T-helper 1 cell treated with Interleukin-12 subunit alpha and Interleukin-12 subunit beta and Interleukin-4 antibody, amounts not matched to agents 30 μg/mL and 1 μg/mL, for 36 hours (primary cell): ENCODE measurements around the gene STOML3.

ENCODE experiments used
- H3K27ac Mint-ChIP-seq: one replicate; pipeline ENCODE4 v1.8.0; 2021; ENCODE audit warnings: mild to moderate bottlenecking, mixed read lengths
- H3K27me3 Mint-ChIP-seq: one replicate; pipeline ENCODE4 v1.8.0; 2021; ENCODE audit warnings: low read depth, mixed read lengths
- H3K36me3 Mint-ChIP-seq: one replicate; pipeline ENCODE4 v1.8.0; 2021; ENCODE audit warnings: low read depth, mixed read lengths
- H3K4me1 Mint-ChIP-seq: one replicate; pipeline ENCODE4 v1.8.0; 2021; ENCODE audit warnings: low read depth, mixed read lengths
- H3K4me3 Mint-ChIP-seq: one replicate; pipeline ENCODE4 v1.8.0; 2021; ENCODE audit warnings: mild to moderate bottlenecking, moderate library complexity, mixed read lengths
- H3K9me3 Mint-ChIP-seq: one replicate; pipeline ENCODE4 v1.8.0; 2021; ENCODE audit warnings: mixed read lengths

The STOML3 gene

GRCh38 chr13:38957794-38958592 is 32.6 kb downstream of the STOML3 start:
- Mint-ChIP-seq H3K27ac (no peak overlapping the region), H3K36me3 (no peaks in the 10 kb centered on the region), H3K4me1 (no peaks in the 10 kb centered on the region), H3K27me3 (peaks cover 6% of the 10 kb centered on the region), H3K9me3 (no peaks in the 10 kb centered on the region), H3K4me3 (no peak overlapping the region)

- Mint-ChIP-seq H3K27ac (no peak overlapping the region), H3K9me3 (no peaks in the 10 kb centered on the region), H3K36me3 (no peaks in the 10 kb centered on the region), H3K4me1 (no peaks in the 10 kb centered on the region), H3K27me3 (no peaks in the 10 kb centered on the region), H3K4me3 (no peak overlapping the region)
Measured at GRCh38 chr13:38954844-38955243, 35.8 kb downstream of the STOML3 start.

- H3K4me3 Mint-ChIP-seq, result no peak overlapping the region
- H3K4me1 Mint-ChIP-seq, result no peaks in the 10 kb centered on the region
- no peaks in the 10 kb centered on the region for H3K9me3 Mint-ChIP-seq
- H3K36me3 Mint-ChIP-seq, result no peaks in the 10 kb centered on the region
- H3K27ac Mint-ChIP-seq, result no peak overlapping the region
- H3K27me3 Mint-ChIP-seq, result no peaks in the 10 kb centered on the region
Measured at GRCh38 chr13:38954291-38954690, 36.3 kb downstream of the STOML3 start.

GRCh38 chr13:38952827-38953226 is 37.8 kb downstream of the STOML3 start:
- Mint-ChIP-seq H3K4me3 (no peak overlapping the region), H3K4me1 (no peaks in the 10 kb centered on the region), H3K27me3 (no peaks in the 10 kb centered on the region), H3K36me3 (no peaks in the 10 kb centered on the region), H3K27ac (no peak overlapping the region), H3K9me3 (no peaks in the 10 kb centered on the region)

- Mint-ChIP-seq H3K9me3 (no peaks in the 10 kb centered on the region), H3K27me3 (no peaks in the 10 kb centered on the region), H3K4me1 (no peaks in the 10 kb centered on the region), H3K27ac (no peak overlapping the region), H3K36me3 (no peaks in the 10 kb centered on the region), H3K4me3 (no peak overlapping the region)
Measured at GRCh38 chr13:38951525-38952313, 38.9 kb downstream of the STOML3 start.

- Mint-ChIP-seq H3K4me3 (no peak overlapping the region), H3K27ac (no peak overlapping the region), H3K4me1 (no peaks in the 10 kb centered on the region), H3K9me3 (no peaks in the 10 kb centered on the region), H3K27me3 (no peaks in the 10 kb centered on the region), H3K36me3 (no peaks in the 10 kb centered on the region)
Measured at GRCh38 chr13:38950987-38951386, 39.6 kb downstream of the STOML3 start.

- Mint-ChIP-seq H3K36me3 (no peaks in the 10 kb centered on the region), H3K4me1 (no peaks in the 10 kb centered on the region), H3K9me3 (no peaks in the 10 kb centered on the region)
Measured at GRCh38 chr13:38947054-38947453, 43.6 kb downstream of the STOML3 start.

GRCh38 chr13:38944219-38944618 is 46.4 kb downstream of the STOML3 start:
- H3K27me3 Mint-ChIP-seq, result no peaks in the 10 kb centered on the region
- H3K4me3 Mint-ChIP-seq, result no peak overlapping the region
- H3K4me1 Mint-ChIP-seq, result no peaks in the 10 kb centered on the region
- no peaks in the 10 kb centered on the region for H3K36me3 Mint-ChIP-seq
- H3K27ac Mint-ChIP-seq, result no peak overlapping the region
- no peaks in the 10 kb centered on the region for H3K9me3 Mint-ChIP-seq

More at GRCh38 chr13:38947054-38947453, 43.6 kb downstream of the STOML3 start:
- Mint-ChIP-seq H3K27ac (no peak overlapping the region), H3K4me3 (no peak overlapping the region), H3K27me3 (no peaks in the 10 kb centered on the region)

- no peaks in the 10 kb centered on the region for H3K9me3 Mint-ChIP-seq
- H3K4me1 Mint-ChIP-seq, result no peaks in the 10 kb centered on the region
- H3K36me3 Mint-ChIP-seq, result no peaks in the 10 kb centered on the region
- H3K4me3 Mint-ChIP-seq, result no peak overlapping the region
- no peaks in the 10 kb centered on the region for H3K27me3 Mint-ChIP-seq
- no peak overlapping the region for H3K27ac Mint-ChIP-seq
Measured at GRCh38 chr13:38943231-38943630, 47.4 kb downstream of the STOML3 start.

GRCh38 chr13:38941353-38941945 is 49.2 kb downstream of the STOML3 start:
- Mint-ChIP-seq H3K9me3 (no peaks in the 10 kb centered on the region), H3K4me3 (no peak overlapping the region), H3K4me1 (no peaks in the 10 kb centered on the region), H3K27ac (no peak overlapping the region), H3K27me3 (no peaks in the 10 kb centered on the region), H3K36me3 (no peaks in the 10 kb centered on the region)

- Mint-ChIP-seq H3K36me3 (no peaks in the 10 kb centered on the region), H3K4me3 (no peak overlapping the region), H3K4me1 (no peaks in the 10 kb centered on the region), H3K27ac (no peak overlapping the region), H3K27me3 (no peaks in the 10 kb centered on the region), H3K9me3 (no peaks in the 10 kb centered on the region)
Measured at GRCh38 chr13:38933786-38934185, 56.8 kb downstream of the STOML3 start.

GRCh38 chr13:38922170-38922569 is 68.5 kb downstream of the STOML3 start:
- no peaks in the 10 kb centered on the region for H3K36me3 Mint-ChIP-seq
- H3K4me3 Mint-ChIP-seq, result no peak overlapping the region
- H3K27me3 Mint-ChIP-seq, result peaks cover 13% of the 10 kb centered on the region
- H3K9me3 Mint-ChIP-seq, result no peaks in the 10 kb centered on the region
- no peaks in the 10 kb centered on the region for H3K4me1 Mint-ChIP-seq
- H3K27ac Mint-ChIP-seq, result no peak overlapping the region

- no peaks in the 10 kb centered on the region for H3K36me3 Mint-ChIP-seq
- peaks cover 13% of the 10 kb centered on the region for H3K27me3 Mint-ChIP-seq
- H3K27ac Mint-ChIP-seq, result no peak overlapping the region
- no peaks in the 10 kb centered on the region for H3K9me3 Mint-ChIP-seq
- H3K4me3 Mint-ChIP-seq, result no peak overlapping the region
- H3K4me1 Mint-ChIP-seq, result no peaks in the 10 kb centered on the region
Measured at GRCh38 chr13:38921081-38921480, 69.5 kb downstream of the STOML3 start.
